GM19238 (cell line): ENCODE results near the gene ZNF438.

Source experiments
- DNase-seq: peaks from one replicate; pipeline ENCODE4 v3.0.0; 2011; ENCODE audit warnings: low spot score; ENCODE audit not compliant: insufficient read length

ZNF438 gene

DNA sequence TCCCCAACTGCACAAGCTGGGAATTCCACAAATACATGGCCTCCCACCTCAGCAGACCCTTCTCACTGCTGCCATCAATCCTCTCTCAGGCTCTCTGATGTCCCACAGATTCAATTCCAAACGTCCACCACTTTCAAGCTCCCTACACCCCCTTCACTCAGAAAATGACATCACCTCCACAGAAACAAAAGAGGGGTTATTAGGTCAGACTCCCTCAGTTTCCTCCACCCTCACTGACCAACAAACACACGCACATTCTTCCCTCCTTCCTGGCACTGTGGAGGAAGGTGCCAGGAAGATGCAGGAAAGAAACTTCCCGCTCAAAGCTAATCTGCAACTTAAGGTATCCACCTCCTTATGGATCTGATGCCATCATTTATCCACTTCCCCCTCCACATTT, 18.3 kb downstream of the ZNF438 start:
- no peak for DNase-seq

DNA sequence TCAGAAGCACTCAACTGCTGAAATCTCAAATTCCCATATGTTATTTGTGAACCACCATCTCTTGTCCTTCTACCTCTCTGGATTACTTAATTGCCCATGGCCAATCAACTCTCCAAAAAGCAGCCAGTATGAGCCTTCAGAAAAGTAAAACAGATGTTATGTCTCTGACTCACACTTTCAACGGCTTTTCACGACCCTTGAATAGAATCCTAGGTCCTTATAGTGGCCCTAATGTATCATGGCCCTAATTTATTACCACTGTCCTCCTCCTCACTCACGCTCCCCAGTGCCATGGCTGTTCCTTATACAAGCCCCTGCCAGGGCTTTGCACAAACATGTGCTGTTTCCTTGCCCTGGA, 20.0 kb downstream of the ZNF438 start:
- DNase-seq, result no peak

DNA sequence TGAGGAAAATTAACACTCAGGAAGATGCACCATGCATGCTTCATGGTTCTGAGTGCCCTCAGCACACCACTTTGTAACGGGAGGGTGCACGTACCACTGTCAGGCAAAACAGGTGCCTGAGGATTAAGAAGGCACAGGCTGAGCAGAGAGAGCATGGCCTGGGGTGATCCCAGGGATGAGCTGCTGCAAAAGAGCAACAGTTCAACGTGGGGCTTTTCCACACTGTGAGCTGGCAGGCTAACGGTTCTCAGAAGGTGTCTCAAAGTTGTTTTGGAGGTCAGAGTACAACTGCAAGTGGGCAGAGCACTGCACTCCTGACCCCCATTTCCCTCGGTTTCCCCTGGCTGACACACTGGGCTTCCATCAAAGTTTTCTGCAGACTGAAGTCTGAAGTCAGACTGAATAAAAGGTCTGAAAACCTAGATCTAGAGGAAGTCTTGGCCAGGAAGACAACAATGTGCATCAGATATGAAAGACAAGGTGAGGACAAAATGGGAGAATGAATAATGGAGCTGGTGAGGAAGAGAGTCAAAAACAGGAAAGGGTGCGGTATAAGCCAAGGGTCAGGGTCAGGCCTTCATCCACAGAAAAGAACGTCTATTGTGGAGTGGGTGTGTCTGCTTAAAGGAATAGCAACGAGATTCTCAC, 20.5 kb downstream of the ZNF438 start:
- DNase-seq, result no peak

GRCh38 chr10:31010062-31010461, 21.6 kb downstream of the ZNF438 start:
- DNase-seq, result no peak

DNA sequence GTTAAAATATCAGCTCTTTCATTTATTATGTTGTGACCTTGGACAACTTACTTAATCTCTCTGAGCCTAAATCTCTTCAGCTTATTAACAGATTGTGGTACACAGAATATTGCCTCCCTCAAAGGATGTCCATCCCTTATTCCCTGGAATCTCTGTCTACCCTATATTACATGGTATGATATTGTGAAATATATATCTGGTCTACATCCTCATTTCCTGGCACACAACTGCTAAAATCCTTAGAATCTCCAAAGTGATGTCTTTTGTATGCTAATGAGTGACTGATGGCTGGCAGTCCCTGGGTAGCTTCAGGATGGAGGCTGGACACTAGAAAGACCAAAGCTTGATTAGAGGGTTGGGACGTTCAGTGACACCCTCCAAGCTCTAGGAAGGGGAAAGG, 25.8 kb downstream of the ZNF438 start:
- no peak for DNase-seq

GRCh38 chr10:31004611-31005193, 27.0 kb downstream of the ZNF438 start:
- DNase-seq, result no peak

DNA sequence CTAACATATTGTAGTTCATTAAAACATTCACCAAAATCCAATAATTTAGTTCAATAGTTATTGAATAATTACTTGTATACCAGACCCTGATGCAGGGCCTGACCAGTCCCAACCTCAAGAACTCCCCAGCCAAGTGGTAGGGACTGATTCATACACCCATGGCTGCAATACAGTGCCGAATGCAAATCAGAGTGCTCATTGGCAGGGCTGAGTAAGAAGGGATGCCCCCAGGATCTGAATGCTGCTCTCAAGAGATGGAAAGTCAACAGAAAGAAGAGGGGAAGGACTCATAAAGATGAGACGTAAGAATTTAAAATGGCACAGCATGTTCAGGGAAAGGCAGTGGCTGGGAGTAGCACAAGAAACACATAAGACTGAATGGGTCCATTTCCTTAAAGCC, 29.9 kb downstream of the ZNF438 start:
- no peak for DNase-seq

- DNase-seq, result no peak
Measured at GRCh38 chr10:31000867-31001266, 30.8 kb downstream of the ZNF438 start.

DNA sequence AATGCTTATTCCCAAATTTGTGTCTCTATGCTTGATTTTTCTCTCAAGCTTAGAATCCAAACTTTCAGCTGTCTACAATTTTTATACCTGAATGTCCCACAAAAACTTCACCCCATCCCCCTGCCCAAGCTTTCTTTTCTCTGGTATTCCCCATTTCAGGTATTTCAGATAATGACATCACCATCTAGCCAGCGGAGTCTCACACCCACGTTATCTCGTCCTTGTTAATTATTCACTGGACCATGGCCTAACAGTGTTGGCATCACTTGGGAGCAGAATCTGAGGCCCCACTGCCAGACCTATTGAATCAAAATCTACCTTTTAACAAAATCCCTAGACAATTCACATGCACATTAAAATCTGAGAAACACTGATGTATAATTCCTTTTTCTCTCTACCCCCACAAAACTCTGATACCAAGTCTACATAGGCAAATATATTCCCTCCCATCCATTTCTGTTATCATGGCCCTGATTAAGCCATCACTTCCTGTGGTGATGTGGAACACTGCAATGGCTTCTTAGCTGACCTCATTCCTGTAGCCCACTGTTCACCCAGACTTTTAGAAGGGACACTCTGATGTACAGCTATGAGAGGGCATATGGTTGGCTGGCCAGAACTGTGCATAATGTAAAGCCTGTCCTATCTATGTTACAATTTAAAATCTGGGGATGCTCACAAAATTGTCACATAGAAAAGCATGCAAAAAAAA, 31.4 kb downstream of the ZNF438 start:
- no peak for DNase-seq

DNA sequence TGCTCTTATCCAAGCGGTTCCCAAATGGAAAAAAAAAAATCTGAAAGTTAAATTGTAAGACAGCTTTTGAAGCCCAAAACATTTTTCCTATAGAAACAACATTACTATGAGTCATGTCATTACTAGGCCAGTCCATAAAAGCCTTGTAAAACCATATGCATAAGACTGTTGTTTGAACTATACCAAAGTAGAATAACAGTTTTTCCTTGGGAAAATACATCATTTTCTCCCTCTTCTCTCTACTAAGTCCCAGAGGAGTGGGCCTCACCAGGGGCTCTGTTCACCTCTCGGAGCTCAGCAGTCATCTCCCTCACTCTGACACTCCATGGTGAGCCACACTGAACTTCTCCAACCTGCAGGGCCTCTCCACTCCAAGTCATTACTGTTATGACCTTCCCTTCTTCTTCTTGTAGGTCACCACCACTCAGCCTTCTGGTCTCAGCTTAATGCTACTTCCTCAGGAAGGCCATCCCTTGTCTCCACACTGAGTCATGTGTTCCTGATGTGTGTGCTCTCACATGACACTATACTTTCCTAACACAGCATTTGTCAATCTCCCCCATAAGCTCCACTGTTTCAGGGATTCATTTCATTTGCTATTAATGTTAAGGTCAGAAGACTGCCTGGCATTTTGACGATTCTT, 32.5 kb downstream of the ZNF438 start:
- no peak for DNase-seq

GRCh38 chr10:30997536-30998235, 34.0 kb downstream of the ZNF438 start:
- no peak for DNase-seq

GRCh38 chr10:30996481-30997005, 35.1 kb downstream of the ZNF438 start:
- DNase-seq, result no peak

DNA sequence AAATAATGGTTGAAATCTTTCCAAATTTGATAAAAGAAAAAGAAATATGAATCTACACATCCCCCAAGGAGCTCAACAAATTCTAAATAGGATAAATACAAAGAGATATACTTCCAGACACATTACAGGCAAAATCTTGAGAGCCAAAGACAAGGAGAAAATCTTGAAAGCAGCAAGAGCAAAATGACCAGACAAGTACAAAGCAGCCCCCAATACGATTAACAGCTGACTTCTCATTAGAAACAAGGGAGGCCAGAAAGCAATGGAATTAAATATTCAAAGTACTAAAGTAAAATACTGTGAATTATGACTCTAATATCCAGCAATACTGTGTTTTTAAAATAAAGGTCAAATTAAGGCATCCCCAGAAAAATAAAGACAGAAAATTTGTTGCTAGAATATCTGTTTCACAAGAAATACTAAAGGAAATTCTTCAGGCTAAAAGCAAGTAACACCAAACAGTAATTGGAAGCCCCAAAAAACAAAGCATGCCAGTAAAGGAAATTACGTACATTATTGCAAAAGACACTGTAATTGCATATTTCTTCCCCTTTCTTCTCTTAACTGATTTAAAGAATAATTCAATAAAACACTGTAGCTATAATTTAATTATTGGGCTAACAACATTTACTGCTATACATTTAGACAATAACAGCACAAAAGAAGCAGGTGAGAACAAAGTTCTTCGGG, 36.4 kb downstream of the ZNF438 start:
- DNase-seq, result no peak

DNA sequence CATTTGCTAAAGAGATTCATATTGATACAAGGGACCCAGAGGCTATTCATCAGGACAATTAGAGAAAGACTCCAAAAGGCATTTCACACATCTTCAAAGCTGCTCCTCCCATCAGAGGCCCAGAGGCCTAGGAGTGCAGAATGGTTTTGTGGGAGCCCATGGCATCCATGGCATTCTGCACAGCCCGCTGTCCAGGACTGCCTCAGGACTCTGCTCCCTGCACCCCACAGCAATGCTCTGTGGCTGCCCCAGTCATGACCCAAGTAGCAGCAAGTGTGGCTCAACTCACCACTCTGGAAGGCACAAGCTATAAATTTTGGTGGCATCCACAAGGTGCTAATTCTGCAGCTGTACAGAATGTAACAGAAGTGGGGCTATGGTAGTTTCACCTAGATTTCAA, 38.5 kb downstream of the ZNF438 start:
- DNase-seq, result no peak

- DNase-seq, result no peak
Measured at GRCh38 chr10:30992681-30993080, 39.0 kb downstream of the ZNF438 start.

GRCh38 chr10:30991647-30992011, 40.0 kb downstream of the ZNF438 start:
- DNase-seq, result no peak

DNA sequence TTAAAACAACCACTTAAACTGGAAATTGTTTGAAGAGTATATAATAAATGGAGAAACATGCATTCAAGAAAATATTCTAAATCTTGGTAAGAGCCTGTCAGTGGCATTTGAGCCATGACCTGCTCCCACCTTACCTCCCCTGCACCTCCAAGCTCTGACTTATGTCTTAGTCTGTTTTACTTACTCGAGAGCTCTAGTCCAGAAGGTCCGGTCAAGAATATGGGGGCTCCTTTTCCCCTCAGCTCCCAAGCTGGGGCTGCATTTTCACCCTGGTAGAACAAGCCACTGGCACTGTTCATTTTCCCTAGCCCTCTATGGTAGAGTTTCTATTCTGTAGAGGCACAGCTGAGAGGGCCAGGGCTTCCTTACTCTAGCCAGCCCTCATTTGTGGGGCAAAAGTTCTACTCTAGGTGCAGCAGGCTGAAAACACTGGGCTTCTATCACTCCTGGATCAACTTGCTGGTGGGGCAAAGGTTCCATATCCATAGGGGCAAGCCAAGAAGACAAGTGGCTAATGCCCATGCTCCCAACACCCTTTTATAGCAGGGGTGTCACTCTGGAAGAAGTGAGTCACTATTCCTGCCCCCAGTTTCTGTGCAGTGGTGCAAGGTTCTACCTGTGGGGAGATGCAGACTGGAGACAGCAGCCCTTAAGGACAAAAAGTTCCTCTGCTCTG, 40.6 kb downstream of the ZNF438 start:
- DNase-seq, result no peak

- DNase-seq, result no peak
Measured at GRCh38 chr10:30990351-30990750, 41.3 kb downstream of the ZNF438 start.

DNA sequence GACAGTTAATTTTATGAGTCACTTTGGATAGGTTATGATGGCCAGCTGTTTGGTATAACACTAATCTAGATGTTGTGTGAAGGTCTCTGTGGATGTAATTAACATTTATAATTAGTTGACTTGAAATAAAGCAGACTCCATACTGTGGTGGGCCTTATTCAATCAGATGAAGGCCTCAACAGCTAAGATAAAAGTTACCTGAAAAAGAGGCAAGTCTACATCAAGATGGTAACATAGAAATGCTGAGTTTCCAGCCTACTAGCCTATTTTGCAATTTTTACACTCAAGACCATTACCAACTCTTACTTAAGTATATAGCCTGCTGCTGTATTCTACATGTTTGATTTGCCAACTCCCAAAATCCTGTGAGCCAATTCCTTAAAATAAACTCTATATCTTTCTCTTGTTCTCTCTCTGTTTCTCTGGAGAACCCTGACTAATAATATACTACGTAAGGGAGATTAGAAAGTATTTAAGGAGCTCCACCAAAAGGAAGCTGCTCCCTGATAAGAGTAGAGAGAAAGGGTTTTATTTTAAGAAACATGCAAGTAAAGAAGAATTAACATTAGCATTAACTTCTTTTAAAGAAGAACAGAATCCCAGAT, 42.7 kb downstream of the ZNF438 start:
- DNase-seq, result no peak

GRCh38 chr10:30987463-30987862, 44.2 kb downstream of the ZNF438 start:
- DNase-seq, result no peak
